Left lung (tissue), 10 donors: Measurements from ENCODE around the gene RRM1. TPM values are rescaled to one million over a fixed set of nuclear protein-coding genes. Genes with fewer than 3 reads are reported as not detected.

Experiments
- ATAC-seq: fragments of 200-7000 bp; cut with Tn5 transposase; one replicate; pipeline ENCODE4 v1.9.1; 2020; ENCODE audit warnings: moderate library complexity
- DNase-seq, 4 donors: peaks; one replicate each; pipeline ENCODE4 v3.0.0-alpha.2; 2013 to 2020
- H3K27ac ChIP-seq, 2 donors: fragments of 200-600 bp; sonication (generic) in 1 of 2; one replicate each; pipeline versions ENCODE4 v1.5.0 to v1.8.0; 2020 to 2021
- H3K27me3 ChIP-seq, 2 donors: fragments of 200-600 bp; sonication (generic) in 1 of 2; one replicate each; pipeline versions ENCODE4 v1.5.0 to v1.8.0; 2020 to 2021
- H3K36me3 ChIP-seq, 2 donors: fragments of 200-600 bp; sonication (generic) in 1 of 2; one replicate each; pipeline versions ENCODE4 v1.5.0 to v1.8.0; 2020 to 2021
- H3K4me1 ChIP-seq, 2 donors: fragments of 200-600 bp; one replicate each; pipeline ENCODE4 v1.8.0; 2021
- H3K4me3 ChIP-seq, 2 donors: fragments of 200-600 bp; sonication (generic) in 1 of 2; one replicate each; pipeline versions ENCODE4 v1.5.0 to v1.8.0; 2020 to 2021; ENCODE audit warnings: mild to moderate bottlenecking in 1 of 2
- H3K9me3 ChIP-seq, 2 donors: fragments of 200-600 bp; sonication (generic) in 1 of 2; one replicate each; pipeline versions ENCODE4 v1.5.0 to v1.8.0; 2020 to 2021
- CTCF ChIP-seq, 2 donors: fragments of 200-600 bp; sonication (generic) in 1 of 2; IDR thresholded peaks; one replicate each; pipeline versions ENCODE4 v1.5.0 to v1.8.0; 2021; ENCODE audit warnings: antibody characterized with exemption in 2 of 2
- intact Hi-C, 2 donors: fragments of 100-400 bp; cut with DNase I; formaldehyde crosslinking; loops; one replicate each; pipeline versions ENCODE4 v1.11.2 to v1.14.2; 2022
- polyA plus RNA-seq, 6 donors: library from polyadenylated mRNA; unstranded; fragments of 120-200 nt; gene quantifications; one replicate each; pipeline ENCODE4 v1.2.1, GENCODE V29; 2013; ENCODE audit not compliant: insufficient read length in 6 of 6
- total RNA-seq, 2 donors: library from RNA; stranded (reverse); fragmentation: NEBNext Ultra II Directional; extraction: Animal tissue kit (Norgen Biotek cat#: 25700); gene quantifications; one replicate each; pipeline ENCODE4 v1.2.1, GENCODE V29; 2021
- donor health status: DM: no; HTN: yes; CAD: no.
- donor health status: DM: no; HTN: no; CAD: no.

RRM1 gene
- total and polyA plus RNA-seq, 8 donors: 46.0 to 93.8 (median 60.9) TPM

- no peaks in the 10 kb centered on the region for H3K9me3 ChIP-seq
- H3K27ac ChIP-seq: no peak overlapping the region
- intact Hi-C loops: no loop called here
- ATAC-seq (no peak), DNase-seq (no peak)
- peaks cover 0 to 25% of the 10 kb centered on the region in 2 donors for H3K36me3 ChIP-seq
- no peak overlapping the region for H3K4me3 ChIP-seq
- no peak for TF ChIP-seq CTCF (IDR thresholded peaks at IDR 0.05)
- H3K4me1 ChIP-seq: peaks cover 0 to 9% of the 10 kb centered on the region in 2 donors
- no peaks in the 10 kb centered on the region for H3K27me3 ChIP-seq
Observed at GRCh38 chr11:4076774-4077173, 17.8 kb upstream of the RRM1 start.

- Histone ChIP-seq H3K27ac (no peak overlapping the region), H3K4me3 (no peak overlapping the region), H3K9me3 (no peaks in the 10 kb centered on the region), H3K36me3 (peaks cover 0 to 64% of the 10 kb centered on the region in 2 donors), H3K27me3 (no peaks in the 10 kb centered on the region), H3K4me1 (no peaks in the 10 kb centered on the region)
- no peak for TF ChIP-seq CTCF (IDR thresholded peaks at IDR 0.05)
- no peak for DNase-seq
- intact Hi-C loops: no loop called here
- no peak for ATAC-seq
Observed at GRCh38 chr11:4083198-4083597, 11.4 kb upstream of the RRM1 start.

DNA sequence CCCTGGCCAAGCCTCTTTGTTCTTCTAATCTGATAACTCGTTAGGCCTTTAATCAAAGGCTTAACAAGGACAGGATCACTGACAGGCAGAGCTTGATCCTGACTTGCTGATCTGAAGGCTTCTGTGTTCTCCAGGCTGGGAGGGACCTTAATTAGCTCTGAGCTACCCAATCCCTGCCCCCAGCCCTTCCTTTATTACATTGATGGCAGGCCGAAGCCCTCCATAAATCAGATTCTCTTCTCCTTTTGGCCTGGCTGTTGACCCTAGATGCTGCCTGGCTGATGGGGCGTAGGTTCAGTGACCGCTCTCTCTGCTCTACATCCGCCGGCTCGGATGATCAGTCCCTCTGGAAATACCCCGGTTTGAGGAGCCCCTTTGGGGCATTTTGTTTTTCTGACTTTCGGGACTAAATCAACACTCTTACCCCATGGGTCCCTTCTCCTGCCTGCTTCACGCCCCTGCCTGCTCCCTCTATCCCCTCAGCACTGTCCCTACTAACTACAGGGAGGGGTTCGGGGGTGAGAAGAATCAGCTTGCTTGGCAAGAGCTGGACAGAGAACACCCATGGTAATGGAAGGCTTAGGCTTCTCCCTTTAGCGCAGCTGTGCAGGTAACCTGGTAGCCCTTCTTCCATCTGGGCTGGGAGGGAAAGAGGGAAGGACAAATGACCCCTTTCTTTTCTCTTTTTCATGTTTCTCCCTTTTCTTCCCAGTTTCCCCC lies 10.0 kb upstream of the RRM1 start:
- DNase-seq (no peak), ATAC-seq (no peak)
- H3K27me3 ChIP-seq: no peaks in the 10 kb centered on the region
- intact Hi-C loops: no loop called here
- TF ChIP-seq CTCF (IDR thresholded peaks at IDR 0.05): no peak
- H3K4me1 ChIP-seq: no peaks in the 10 kb centered on the region
- no peak overlapping the region for H3K27ac ChIP-seq
- no peak overlapping the region for H3K4me3 ChIP-seq
- no peaks in the 10 kb centered on the region for H3K9me3 ChIP-seq
- H3K36me3 ChIP-seq: peaks cover 0 to 66% of the 10 kb centered on the region in 2 donors

DNA sequence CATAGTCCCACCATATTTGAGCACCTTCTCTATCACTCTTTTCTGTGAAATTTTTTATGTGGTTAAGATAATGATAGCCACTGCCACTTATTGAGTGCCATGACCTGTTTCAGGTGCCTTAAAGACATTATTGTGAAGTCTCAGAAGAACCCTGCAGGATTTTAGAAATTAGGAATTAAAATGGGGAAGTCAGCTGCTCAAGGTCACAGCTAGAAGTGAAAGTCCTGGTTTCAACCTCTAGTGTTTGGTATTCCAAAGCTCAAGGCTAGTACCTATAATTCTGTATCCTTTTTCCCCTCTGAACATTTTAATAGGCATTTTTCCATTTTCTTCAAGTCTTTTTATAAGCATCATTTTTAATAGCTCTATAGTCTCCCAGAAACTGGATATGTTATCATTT lies 9.0 kb upstream of the RRM1 start:
- DNase-seq: no peak
- H3K27me3 ChIP-seq: no peaks in the 10 kb centered on the region
- no peak for ATAC-seq
- H3K36me3 ChIP-seq: peaks cover 0 to 65% of the 10 kb centered on the region in 2 donors
- no peak overlapping the region for H3K4me3 ChIP-seq
- no peaks in the 10 kb centered on the region for H3K9me3 ChIP-seq
- intact Hi-C loops: no loop called here
- no peaks in the 10 kb centered on the region for H3K4me1 ChIP-seq
- no peak overlapping the region for H3K27ac ChIP-seq
- TF ChIP-seq CTCF (IDR thresholded peaks at IDR 0.05): no peak

DNA sequence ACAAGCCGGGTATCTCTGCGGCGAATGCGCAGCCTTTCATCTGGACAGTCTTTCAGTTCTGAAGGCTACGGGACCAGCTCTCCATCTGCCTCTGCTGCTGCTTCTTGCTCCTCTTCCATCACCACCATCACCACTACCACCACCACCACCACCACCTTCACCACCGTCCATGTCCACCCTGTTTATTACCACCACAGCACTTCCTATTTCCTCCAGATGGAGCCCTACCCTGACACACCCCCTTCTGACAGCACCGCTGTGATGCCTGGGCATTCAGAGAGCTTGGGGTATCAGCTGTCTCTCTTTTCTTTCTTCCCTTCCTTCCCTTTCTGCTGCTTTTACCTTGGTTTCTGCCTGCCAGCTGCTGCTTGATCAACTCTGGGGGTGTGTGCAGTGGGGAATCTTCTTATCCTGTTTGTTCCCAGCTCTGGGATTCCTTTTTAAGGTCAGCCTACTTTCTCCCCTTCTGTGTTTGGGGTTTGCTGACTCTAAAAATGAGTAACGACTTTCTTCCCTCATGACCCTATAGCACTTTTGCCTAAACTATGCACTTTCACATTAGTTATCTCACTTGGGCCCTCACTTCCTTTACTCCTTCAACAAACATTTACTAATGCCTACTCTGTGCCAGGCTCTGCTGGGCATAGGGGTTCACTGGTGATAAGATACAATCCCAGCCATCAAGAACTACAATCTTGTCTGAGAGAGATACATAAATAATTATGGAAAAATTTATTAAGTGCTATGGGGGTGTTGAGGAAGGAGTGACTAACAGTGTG lies 7.8 kb upstream of the RRM1 start:
- Histone ChIP-seq H3K27me3 (no peaks in the 10 kb centered on the region), H3K27ac (no peak overlapping the region), H3K36me3 (peaks cover 0 to 73% of the 10 kb centered on the region in 2 donors), H3K4me1 (peaks cover 0 to 2% of the 10 kb centered on the region in 2 donors), H3K9me3 (no peaks in the 10 kb centered on the region), H3K4me3 (no peak overlapping the region)
- no peak for TF ChIP-seq CTCF (IDR thresholded peaks at IDR 0.05)
- DNase-seq (no peak), ATAC-seq (no peak)
- intact Hi-C loops: no loop called here
